Left kidney (tissue), 2 donors: ENCODE measurements around the gene RPTOR. TPM values are rescaled to one million over a fixed set of nuclear protein-coding genes. Genes with fewer than 3 reads are reported as not detected.
A peak's percentile ranks its signal among the peaks of the same experiment; 100 is the strongest.
"Not testable (repeated sequence)": the region's sequence is repeated elsewhere in the genome, so short reads cannot be mapped to it uniquely, and the experiment has no call there.

ENCODE experiments used
- DNase-seq: peaks from one replicate; pipeline ENCODE4 v3.0.0-alpha.2; 2013
- polyA plus RNA-seq: library from polyadenylated mRNA; unstranded; fragments of 120-200 nt; gene quantifications from one replicate; pipeline ENCODE4 v1.2.1, GENCODE V29; 2013; ENCODE audit not compliant: insufficient read length

Gene RPTOR
- polyA plus RNA-seq, 1 donor: 18.6 TPM

GRCh38 chr17:80692931-80693467 lies 148.4 kb downstream of the RPTOR start:
- DNase-seq: no peak

- no peak for DNase-seq
Observed at GRCh38 chr17:80693511-80693910, 148.9 kb downstream of the RPTOR start.

GRCh38 chr17:80694085-80694991 lies 149.7 kb downstream of the RPTOR start:
- DNase-seq: no peak

GRCh38 chr17:80694992-80695912 lies 150.6 kb downstream of the RPTOR start:
- DNase-seq: peak; percentile 31

- no peak for DNase-seq
Observed at GRCh38 chr17:80695979-80696378, 151.3 kb downstream of the RPTOR start.

GRCh38 chr17:80696456-80696855 lies 151.8 kb downstream of the RPTOR start:
- no peak for DNase-seq

- no peak for DNase-seq
Observed at GRCh38 chr17:80696964-80697363, 152.3 kb downstream of the RPTOR start.

GRCh38 chr17:80698297-80698696 lies 153.7 kb downstream of the RPTOR start:
- no peak for DNase-seq

- not testable (repeated sequence) for DNase-seq
Observed at GRCh38 chr17:80699205-80699604, 154.6 kb downstream of the RPTOR start.

GRCh38 chr17:80701730-80702129 lies 157.1 kb downstream of the RPTOR start:
- DNase-seq: no peak

- no peak for DNase-seq
Observed at GRCh38 chr17:80702315-80703141, 157.9 kb downstream of the RPTOR start.

- no peak for DNase-seq
Observed at GRCh38 chr17:80703142-80703478, 158.5 kb downstream of the RPTOR start.

- DNase-seq: no peak
Observed at GRCh38 chr17:80704381-80704819, 159.8 kb downstream of the RPTOR start.

- DNase-seq: no peak
Observed at GRCh38 chr17:80704894-80705293, 160.3 kb downstream of the RPTOR start.

GRCh38 chr17:80705988-80706387 lies 161.3 kb downstream of the RPTOR start:
- no peak for DNase-seq

- DNase-seq: no peak
Observed at GRCh38 chr17:80706463-80706867, 161.8 kb downstream of the RPTOR start.

- DNase-seq: no peak
Observed at GRCh38 chr17:80708480-80708879, 163.8 kb downstream of the RPTOR start.

- DNase-seq: no peak
Observed at GRCh38 chr17:80709090-80709695, 164.6 kb downstream of the RPTOR start.

- DNase-seq: no peak
Observed at GRCh38 chr17:80710714-80711302, 166.2 kb downstream of the RPTOR start.

- DNase-seq: no peak
Observed at GRCh38 chr17:80712089-80712488, 167.5 kb downstream of the RPTOR start.

- DNase-seq: no peak
Observed at GRCh38 chr17:80712606-80713005, 168.0 kb downstream of the RPTOR start.
